Right lobe of liver (tissue), 6 donors: ENCODE measurements around the gene OCEL1. TPM values are rescaled to one million over a fixed set of nuclear protein-coding genes. Genes with fewer than 3 reads are reported as not detected.

ENCODE experiments used
- ATAC-seq, 4 donors: fragments of 200-7000 bp; cut with Tn5 transposase; one replicate each; pipeline ENCODE4 v1.9.1; 2020; ENCODE audit warnings: mild to moderate bottlenecking in 4 of 4, moderate library complexity in 4 of 4
- DNase-seq, 3 donors: peaks; one replicate each; pipeline ENCODE4 v3.0.0-alpha.2; 2020
- H3K27ac ChIP-seq, 3 donors: fragments of 200-600 bp; one replicate each; pipeline ENCODE4 v1.8.0; 2022
- H3K27me3 ChIP-seq, 2 donors: fragments of 200-600 bp; one replicate each; pipeline ENCODE4 v1.8.0; 2022
- H3K36me3 ChIP-seq, 4 donors: fragments of 200-600 bp; sonication (generic) in 1 of 4; one replicate each; pipeline versions ENCODE4 v1.5.1 to v1.8.0; 2017 to 2022; ENCODE audit warnings: control low read depth in 1 of 4
- H3K4me1 ChIP-seq, 4 donors: fragments of 200-600 bp; sonication (generic) in 1 of 4; one replicate each; pipeline versions ENCODE4 v1.5.1 to v1.8.0; 2017 to 2022; ENCODE audit warnings: control low read depth in 1 of 4
- H3K4me3 ChIP-seq, 3 donors: fragments of 200-600 bp; one replicate each; pipeline ENCODE4 v1.8.0; 2022
- H3K9me3 ChIP-seq, 4 donors: fragments of 200-600 bp; sonication (generic) in 1 of 4; one replicate each; pipeline versions ENCODE4 v1.5.1 to v1.8.0; 2017 to 2022; ENCODE audit warnings: control low read depth in 1 of 4
- POLR2A ChIP-seq: fragments of 450-650 bp; IDR thresholded peaks from one replicate; pipeline ENCODE4 v1.6.1; 2017; ENCODE audit warnings: antibody characterized with exemption, mild to moderate bottlenecking
- WGBS: methylation state at CpG from one replicate; pipeline ENCODE4 v1.1.6; 2018; ENCODE audit warnings: low coverage, low lambda C conversion rate; ENCODE audit not compliant: insufficient coverage; ENCODE audit errors: missing lambda C conversion rate; 5-methylcytosine and 5-hydroxymethylcytosine counted together
- intact Hi-C, 2 donors: fragments of 100-400 bp; cut with DNase I; formaldehyde crosslinking; loops; one replicate each; pipeline versions ENCODE4 v1.11.2 to v1.14.1; 2022
- total RNA-seq, 6 experiments: library from RNA; depleted of rRNA in 2 of 6; stranded (reverse); fragments of >200 nt in 2 of 6; fragmentation: NEBNext Ultra II Directional in 3 of 6; extraction: Animal tissue kit (Norgen Biotek cat#: 25700) in 3 of 6; gene quantifications; one replicate each; pipeline versions ENCODE4 v1.1.0 to v1.2.4, GENCODE V29; 2016 to 2023
- TF ChIP-seq, protein P1 (sequence below), 4 donors: fragments of 200-600 bp in 3 of 4; fragments of 450-650 bp in 1 of 4; IDR thresholded peaks; one replicate each; pipeline versions ENCODE4 v1.5.1 to v1.8.0; 2016 to 2022; ENCODE audit warnings: antibody characterized with exemption in 4 of 4, mild to moderate bottlenecking in 2 of 4
- donor health status: DM: no; HTN: yes; CAD: no.
- donor health status: DM: no; HTN: no; CAD: no.
- donor health status: DM: no; HTN: no; CAD: no.
- donor health status: DM: no; HTN: yes; CAD: no.
- donor health status: DM: no; HTN: yes; CAD: no.

Gene OCEL1
- total RNA-seq, 6 experiments from 2014 or later, result 17.8 to 64.2 (median 31.2) TPM

DNA sequence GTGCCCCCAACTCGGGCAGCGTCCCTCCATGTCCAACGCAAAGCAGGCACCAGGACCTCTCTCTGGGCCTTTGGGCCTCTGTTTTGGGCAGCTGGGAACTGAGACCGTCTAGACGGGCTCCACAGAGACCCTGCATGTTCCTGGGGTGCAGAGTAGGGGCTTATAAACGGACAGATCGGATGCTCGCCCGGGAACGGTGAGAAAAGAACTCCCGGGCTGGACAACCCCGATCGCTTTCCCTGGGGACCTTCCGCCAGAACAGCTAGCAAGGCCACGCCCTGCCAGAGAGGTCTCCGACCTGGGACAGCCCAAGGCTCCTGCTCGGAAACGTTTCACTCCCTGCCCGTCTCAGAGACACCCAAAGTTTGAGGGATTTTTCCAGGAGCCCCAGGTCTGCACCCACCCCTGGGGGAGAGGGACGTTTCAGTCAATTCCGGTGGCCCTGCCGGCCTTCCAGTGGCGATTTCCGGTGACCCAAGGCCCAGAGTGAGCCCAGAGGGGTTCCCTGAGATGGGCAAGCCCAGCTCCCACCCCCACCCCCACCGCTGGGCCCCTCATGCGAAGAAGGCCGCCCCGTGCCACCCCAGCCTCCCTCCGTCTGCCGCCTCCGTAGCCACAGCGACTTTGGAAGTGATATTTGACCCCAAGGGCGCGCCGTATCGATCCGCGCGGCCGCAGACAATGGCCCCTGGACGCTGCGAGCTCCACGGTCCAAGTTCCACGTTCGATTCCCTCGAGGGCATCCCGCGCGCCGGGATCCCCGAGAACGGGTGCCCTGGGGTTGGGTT, 18.0 kb downstream of the OCEL1 start:
- Histone ChIP-seq H3K4me1 (peaks cover 0 to 57% (median 25%) of the 10 kb centered on the region in 4 donors), H3K4me3 (peak overlapping the region; percentile 83 to 97 (median 96)), H3K27ac (peak overlapping the region; percentile 37 to 83 (median 81)), H3K36me3 (no peaks in the 10 kb centered on the region), H3K27me3 (no peaks in the 10 kb centered on the region), H3K9me3 (no peaks in the 10 kb centered on the region)
- DNase-seq (peak; percentile 70 to 87 (median 85)), ATAC-seq (peak; percentile 28 to 54 (median 38))
- no peak for TF ChIP-seq POLR2A
- intact Hi-C loops, result no loop called here
- WGBS, result 3% methylated on average over 24 of the region's 52 CpGs

DNA sequence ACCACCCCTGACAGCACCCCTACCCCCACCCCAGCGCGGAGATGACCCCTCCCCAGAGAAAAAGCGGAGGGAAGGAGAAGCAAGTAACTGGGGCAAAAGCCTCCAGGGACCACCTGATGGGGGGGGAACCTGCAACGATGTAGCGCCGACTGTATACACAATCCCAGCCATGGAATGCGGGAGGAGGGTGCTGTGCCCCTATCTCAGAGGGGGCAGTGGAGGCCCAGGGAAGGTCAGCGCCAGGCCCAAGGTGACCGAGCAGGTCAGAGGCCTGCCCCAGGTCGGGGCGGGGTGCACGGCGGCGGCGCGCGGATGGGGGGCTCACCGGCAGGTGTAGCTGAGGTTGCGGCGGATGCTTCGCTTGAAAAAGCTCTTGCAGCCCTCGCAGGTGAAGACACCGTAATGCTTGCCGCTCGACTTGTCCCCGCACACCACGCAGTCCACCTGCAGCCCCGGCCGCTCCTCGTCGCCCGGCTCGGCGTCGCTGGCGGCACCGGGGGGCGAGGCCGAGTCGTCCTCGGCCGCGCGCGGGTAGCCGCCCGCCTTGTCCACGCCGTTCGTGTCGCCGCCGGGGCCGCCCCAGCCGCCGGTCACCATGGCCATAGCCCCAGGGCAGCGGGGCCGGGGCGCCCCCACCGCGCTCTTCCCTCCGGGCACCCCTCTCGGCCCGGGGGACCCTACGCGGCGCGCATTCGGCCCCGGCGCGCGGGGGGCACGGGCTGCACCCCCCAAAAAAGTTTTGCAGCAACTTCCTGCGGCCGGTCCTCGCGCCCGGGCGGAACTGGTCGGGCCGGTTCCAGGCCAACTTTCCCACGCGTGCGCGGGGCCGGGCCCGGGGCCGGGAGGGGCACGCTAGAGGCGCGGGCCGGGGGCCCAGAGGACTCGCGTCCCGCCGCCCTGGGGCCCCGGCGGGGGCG, 18.9 kb downstream of the OCEL1 start:
- ATAC-seq (no peak), DNase-seq (peak in 2 of 3 donors; percentile 42 to 66)
- Histone ChIP-seq H3K36me3 (no peaks in the 10 kb centered on the region), H3K27me3 (no peaks in the 10 kb centered on the region), H3K4me1 (peaks cover 0 to 48% (median 22%) of the 10 kb centered on the region in 4 donors), H3K27ac (peak overlapping the region; percentile 37 to 83 (median 81)), H3K9me3 (no peaks in the 10 kb centered on the region), H3K4me3 (peak overlapping the region; percentile 83 to 97 (median 96))
- intact Hi-C loops, result no loop called here
- 0% methylated on average over 2 of the region's 100 CpGs for WGBS
- TF ChIP-seq, protein P1, sequence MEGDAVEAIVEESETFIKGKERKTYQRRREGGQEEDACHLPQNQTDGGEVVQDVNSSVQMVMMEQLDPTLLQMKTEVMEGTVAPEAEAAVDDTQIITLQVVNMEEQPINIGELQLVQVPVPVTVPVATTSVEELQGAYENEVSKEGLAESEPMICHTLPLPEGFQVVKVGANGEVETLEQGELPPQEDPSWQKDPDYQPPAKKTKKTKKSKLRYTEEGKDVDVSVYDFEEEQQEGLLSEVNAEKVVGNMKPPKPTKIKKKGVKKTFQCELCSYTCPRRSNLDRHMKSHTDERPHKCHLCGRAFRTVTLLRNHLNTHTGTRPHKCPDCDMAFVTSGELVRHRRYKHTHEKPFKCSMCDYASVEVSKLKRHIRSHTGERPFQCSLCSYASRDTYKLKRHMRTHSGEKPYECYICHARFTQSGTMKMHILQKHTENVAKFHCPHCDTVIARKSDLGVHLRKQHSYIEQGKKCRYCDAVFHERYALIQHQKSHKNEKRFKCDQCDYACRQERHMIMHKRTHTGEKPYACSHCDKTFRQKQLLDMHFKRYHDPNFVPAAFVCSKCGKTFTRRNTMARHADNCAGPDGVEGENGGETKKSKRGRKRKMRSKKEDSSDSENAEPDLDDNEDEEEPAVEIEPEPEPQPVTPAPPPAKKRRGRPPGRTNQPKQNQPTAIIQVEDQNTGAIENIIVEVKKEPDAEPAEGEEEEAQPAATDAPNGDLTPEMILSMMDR (IDR thresholded peaks at IDR 0.05), result no peak
- TF ChIP-seq POLR2A, result no peak

DNA sequence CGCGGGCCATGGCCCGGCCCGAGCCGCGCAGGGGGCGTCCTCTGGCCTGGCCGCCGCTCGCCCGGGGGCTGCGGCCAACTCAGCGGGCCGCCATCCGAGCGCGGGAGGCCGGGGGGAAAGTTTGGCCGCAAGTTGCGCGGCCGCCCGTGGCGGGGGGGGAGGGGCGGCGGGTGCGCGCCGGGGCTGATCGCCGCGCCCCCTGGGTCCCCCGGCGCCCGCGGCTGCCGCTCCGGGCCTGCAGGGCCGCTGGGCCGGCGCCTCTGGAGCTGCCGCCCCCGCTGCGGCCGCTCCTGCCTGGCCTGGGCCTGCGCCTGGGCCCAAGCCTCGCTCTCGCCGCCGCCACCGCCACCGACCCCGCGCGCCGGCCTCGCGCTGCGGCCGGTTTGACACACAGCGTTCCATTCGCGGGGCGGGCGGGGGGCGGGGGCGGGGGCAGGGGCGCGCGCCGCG, 19.5 kb downstream of the OCEL1 start, which contains the start of gene NR2F6:
TSS of gene NR2F6 (minus strand) at position 385 of the 450 bp plus-strand sequence. CDS start 699 bp downstream, outside the sequence.
- ATAC-seq (no peak), DNase-seq (no peak)
- H3K9me3 ChIP-seq, result no peaks in the 10 kb centered on the region
- no CpG with 5 or more reads among the region's 72 CpGs for WGBS
- intact Hi-C loops, result no loop called here
- H3K4me1 ChIP-seq, result peaks cover 0 to 41% (median 19%) of the 10 kb centered on the region in 4 donors
- TF ChIP-seq, protein P1 (IDR thresholded peaks at IDR 0.05), result no peak
- peak; percentile 55 for TF ChIP-seq POLR2A
- no peaks in the 10 kb centered on the region for H3K36me3 ChIP-seq
- H3K27ac ChIP-seq, result peak within 1 kb of the TSS; percentile 49 to 83 (median 81)
- H3K27me3 ChIP-seq, result no peaks in the 10 kb centered on the region
- H3K4me3 ChIP-seq, result peak within 1 kb of the TSS; percentile 83 to 97 (median 96)

DNA sequence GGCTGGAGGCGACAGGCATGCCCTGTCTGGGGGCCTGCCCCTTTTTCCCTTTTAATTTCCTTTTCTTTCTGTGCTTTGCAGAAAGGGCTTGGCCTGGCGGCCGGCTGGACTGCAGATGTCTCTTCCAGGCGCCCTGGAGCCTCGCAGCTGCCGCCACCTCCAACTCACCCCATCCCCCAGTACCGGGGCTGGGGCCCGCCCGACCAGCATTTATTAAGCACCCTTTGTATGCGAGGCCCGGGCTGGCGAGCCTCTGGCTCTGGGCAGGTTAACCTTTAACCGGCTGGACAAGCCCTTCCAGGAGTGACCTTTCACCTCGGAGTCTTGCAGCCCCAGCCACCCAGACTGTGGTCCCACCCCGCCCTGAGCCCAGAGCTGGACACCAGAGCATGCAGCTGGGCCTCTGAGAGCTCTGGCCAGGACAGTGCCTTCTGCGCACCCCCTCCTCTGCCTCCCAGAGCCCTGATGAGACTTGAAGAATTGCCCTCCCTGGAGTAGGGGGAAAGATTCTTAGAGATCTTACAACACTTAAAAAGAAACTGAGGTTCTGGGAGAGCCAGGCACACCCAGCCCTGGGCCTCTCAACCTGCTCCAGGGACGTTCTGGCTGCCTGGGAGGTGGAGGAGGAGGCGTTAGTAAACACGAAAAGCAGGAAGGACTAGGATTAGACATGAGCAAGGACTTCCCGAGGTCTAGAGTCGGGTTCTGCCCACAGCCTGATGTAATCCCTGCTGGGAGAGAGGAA, 20.8 kb downstream of the OCEL1 start:
- Histone ChIP-seq H3K27ac (peak overlapping the region; percentile 30 to 71 (median 49)), H3K36me3 (no peaks in the 10 kb centered on the region), H3K4me1 (peaks cover 0 to 30% (median 13%) of the 10 kb centered on the region in 4 donors), H3K4me3 (peak overlapping the region; percentile 27 to 96 (median 67)), H3K27me3 (no peaks in the 10 kb centered on the region), H3K9me3 (no peaks in the 10 kb centered on the region)
- WGBS, result 3% methylated on average over 8 of the region's 21 CpGs
- intact Hi-C loops, result no loop called here
- DNase-seq (peak; percentile 69 to 90 (median 85)), ATAC-seq (peak; percentile 32 to 64 (median 58))
- TF ChIP-seq POLR2A, result no peak
- TF ChIP-seq, protein P1 (IDR thresholded peaks at IDR 0.05), result no peak
